ENCODE measurements around the gene PRB2.
"Not testable (repeated sequence)": the region's sequence is repeated elsewhere in the genome, so short reads cannot be mapped to it uniquely, and the experiment has no call there.

PRB2 gene

DNA sequence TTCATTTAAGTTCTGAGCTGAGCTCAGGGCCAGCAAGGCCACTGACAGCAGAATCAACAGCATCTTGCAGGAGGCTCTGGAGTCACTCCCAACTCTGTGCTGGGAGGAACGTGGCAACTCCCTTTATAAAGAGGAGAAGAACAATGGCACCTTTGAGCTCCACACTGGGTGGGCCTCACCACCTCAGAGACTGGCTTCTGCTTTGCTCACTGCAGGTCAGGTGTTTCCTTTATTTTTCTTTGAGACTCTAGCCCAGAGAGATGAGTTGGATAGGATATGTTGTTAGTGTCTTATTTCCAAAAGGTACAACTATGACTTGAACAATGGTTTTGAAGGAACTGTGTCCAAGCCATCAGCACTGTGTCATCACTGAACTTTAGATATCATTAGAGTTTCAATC, at the start of gene PRB2:
PRB2 (minus strand) TSS at position 101 of the 400 bp plus-strand sequence; CDS start at position 63, 38 bp downstream.
- H3K36me3 ChIP-seq (ENCODE audit: control insufficient read depth in 2 of 2, insufficient read depth in 2 of 2, low read length in 2 of 2); H3K4me1 ChIP-seq (ENCODE audit: control insufficient read depth in 2 of 2, insufficient read depth in 2 of 2, low read length in 2 of 2); H3K27me3 ChIP-seq (ENCODE audit: control insufficient read depth in 2 of 2, insufficient read depth in 2 of 2, low read length in 2 of 2); H3K27ac ChIP-seq (ENCODE audit: low read depth in 2 of 2, low read length in 2 of 2); H3K9me3 ChIP-seq (ENCODE audit: control insufficient read depth in 2 of 2, low read length in 2 of 2); H3K4me3 ChIP-seq (ENCODE audit: low read length in 2 of 2); H3K9ac ChIP-seq (ENCODE audit: low read depth in 1 of 2, low read length in 2 of 2): not testable (repeated sequence)

DNA sequence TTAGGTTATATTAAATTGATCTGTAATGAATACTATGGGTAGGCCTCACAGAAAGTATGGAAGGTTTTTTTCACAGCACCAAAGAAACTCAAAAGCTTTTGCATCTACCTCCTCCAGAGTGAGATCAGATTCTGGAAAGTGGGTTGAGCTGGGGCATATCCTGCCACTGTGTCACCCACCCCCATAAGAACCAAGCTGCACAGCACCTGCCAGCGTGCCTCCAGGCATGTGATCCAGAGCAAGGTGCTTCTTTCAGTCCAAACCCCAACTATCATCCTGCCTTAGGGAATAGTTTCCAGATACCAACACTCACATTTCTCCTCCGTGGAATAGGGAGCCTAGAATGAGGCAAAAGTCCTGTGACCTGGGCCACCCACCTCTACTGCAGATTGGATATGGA, 42.6 kb upstream of the PRB2 start:
- Histone ChIP-seq H3K9me3 (ENCODE audit: control insufficient read depth in 2 of 2, low read length in 2 of 2) (no peaks in the 10 kb centered on the region), H3K27me3 (ENCODE audit: control insufficient read depth in 2 of 2, insufficient read depth in 2 of 2, low read length in 2 of 2) (no peaks in the 10 kb centered on the region), H3K4me3 (ENCODE audit: low read length in 2 of 2) (no peak overlapping the region), H3K9ac (ENCODE audit: low read depth in 1 of 2, low read length in 2 of 2) (no peak overlapping the region), H3K4me1 (ENCODE audit: control insufficient read depth in 2 of 2, insufficient read depth in 2 of 2, low read length in 2 of 2) (no peaks in the 10 kb centered on the region), H3K27ac (ENCODE audit: low read depth in 2 of 2, low read length in 2 of 2) (no peak overlapping the region), H3K36me3 (ENCODE audit: control insufficient read depth in 2 of 2, insufficient read depth in 2 of 2, low read length in 2 of 2) (no peaks in the 10 kb centered on the region)

DNA sequence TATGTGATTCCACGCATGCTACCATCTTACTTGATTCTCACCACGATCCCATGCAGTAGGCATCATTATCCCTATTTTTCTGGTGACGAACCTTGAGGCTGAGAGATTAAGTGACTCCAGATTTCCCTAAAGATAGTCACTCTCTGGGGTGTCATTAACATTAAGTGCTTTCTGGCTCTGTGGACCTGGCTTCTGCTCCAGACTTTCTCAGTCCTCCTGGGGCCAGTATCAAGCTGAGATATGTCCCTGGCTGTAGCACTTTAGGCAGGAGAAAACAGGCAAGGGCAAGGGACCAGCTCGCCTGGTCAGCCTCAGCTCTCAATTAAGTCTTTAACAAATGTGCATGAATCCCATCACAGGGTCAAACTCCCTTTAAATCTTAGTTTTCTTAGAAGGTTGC, 38.3 kb upstream of the PRB2 start:
- Histone ChIP-seq H3K27ac (ENCODE audit: low read depth in 2 of 2, low read length in 2 of 2) (no peak overlapping the region), H3K36me3 (ENCODE audit: control insufficient read depth in 2 of 2, insufficient read depth in 2 of 2, low read length in 2 of 2) (no peaks in the 10 kb centered on the region), H3K4me1 (ENCODE audit: control insufficient read depth in 2 of 2, insufficient read depth in 2 of 2, low read length in 2 of 2) (no peaks in the 10 kb centered on the region), H3K9me3 (ENCODE audit: control insufficient read depth in 2 of 2, low read length in 2 of 2) (no peaks in the 10 kb centered on the region), H3K9ac (ENCODE audit: low read depth in 1 of 2, low read length in 2 of 2) (no peak overlapping the region), H3K27me3 (ENCODE audit: control insufficient read depth in 2 of 2, insufficient read depth in 2 of 2, low read length in 2 of 2) (no peaks in the 10 kb centered on the region), H3K4me3 (ENCODE audit: low read length in 2 of 2) (no peak overlapping the region)

DNA sequence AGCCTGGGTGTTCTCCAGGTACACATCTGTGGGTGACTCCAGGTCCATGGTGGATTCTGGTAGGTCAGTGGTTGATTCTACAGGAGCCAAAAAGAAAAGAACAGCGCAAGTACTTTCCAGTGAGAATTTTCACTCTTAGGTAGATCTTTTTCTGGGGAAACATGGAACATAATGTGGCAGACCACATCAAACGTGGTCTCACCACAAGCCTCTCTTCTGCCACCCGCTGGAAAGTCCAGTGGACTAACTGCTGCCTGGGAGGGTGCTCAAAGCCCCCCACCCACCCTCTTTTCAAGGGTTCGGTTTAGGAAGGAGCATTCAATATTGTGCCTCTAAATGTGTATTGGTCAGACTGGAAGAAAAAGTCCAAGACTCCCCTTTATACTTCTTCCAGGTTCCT, 36.1 kb upstream of the PRB2 start:
- Histone ChIP-seq H3K9ac (ENCODE audit: low read depth in 1 of 2, low read length in 2 of 2) (no peak overlapping the region), H3K27ac (ENCODE audit: low read depth in 2 of 2, low read length in 2 of 2) (no peak overlapping the region)

DNA sequence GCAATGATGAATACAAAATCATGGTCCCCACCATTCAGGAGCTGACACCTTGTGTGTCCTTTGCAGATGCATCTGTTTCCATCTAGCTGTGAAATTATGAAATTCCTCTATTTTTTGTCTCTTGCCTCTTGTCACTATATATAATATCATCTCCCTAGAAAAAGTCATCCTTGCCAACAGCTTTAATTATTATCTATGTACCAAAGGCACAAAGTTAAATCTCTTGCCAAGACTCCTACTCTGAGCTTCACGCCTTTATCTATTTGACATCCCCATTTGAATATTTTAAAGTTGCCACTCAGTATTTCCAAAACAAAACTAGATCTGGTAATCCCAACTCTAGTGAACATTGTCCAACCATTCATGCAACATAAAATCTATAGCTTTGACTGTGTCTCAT, 32.0 kb upstream of the PRB2 start:
- Histone ChIP-seq H3K27ac (ENCODE audit: low read depth in 2 of 2, low read length in 2 of 2) (no peak overlapping the region), H3K9ac (ENCODE audit: low read depth in 1 of 2, low read length in 2 of 2) (no peak overlapping the region), H3K9me3 (ENCODE audit: control insufficient read depth in 2 of 2, low read length in 2 of 2) (no peaks in the 10 kb centered on the region), H3K36me3 (ENCODE audit: control insufficient read depth in 2 of 2, insufficient read depth in 2 of 2, low read length in 2 of 2) (no peaks in the 10 kb centered on the region), H3K4me3 (ENCODE audit: low read length in 2 of 2) (no peak overlapping the region), H3K27me3 (ENCODE audit: control insufficient read depth in 2 of 2, insufficient read depth in 2 of 2, low read length in 2 of 2) (no peaks in the 10 kb centered on the region), H3K4me1 (ENCODE audit: control insufficient read depth in 2 of 2, insufficient read depth in 2 of 2, low read length in 2 of 2) (no peaks in the 10 kb centered on the region)

More for the DNA sequence above, 36.1 kb upstream of the PRB2 start:
- Histone ChIP-seq H3K4me1 (ENCODE audit: control insufficient read depth in 2 of 2, insufficient read depth in 2 of 2, low read length in 2 of 2) (no peaks in the 10 kb centered on the region), H3K4me3 (ENCODE audit: low read length in 2 of 2) (no peak overlapping the region), H3K27me3 (ENCODE audit: control insufficient read depth in 2 of 2, insufficient read depth in 2 of 2, low read length in 2 of 2) (no peaks in the 10 kb centered on the region), H3K9me3 (ENCODE audit: control insufficient read depth in 2 of 2, low read length in 2 of 2) (no peaks in the 10 kb centered on the region), H3K36me3 (ENCODE audit: control insufficient read depth in 2 of 2, insufficient read depth in 2 of 2, low read length in 2 of 2) (no peaks in the 10 kb centered on the region)

DNA sequence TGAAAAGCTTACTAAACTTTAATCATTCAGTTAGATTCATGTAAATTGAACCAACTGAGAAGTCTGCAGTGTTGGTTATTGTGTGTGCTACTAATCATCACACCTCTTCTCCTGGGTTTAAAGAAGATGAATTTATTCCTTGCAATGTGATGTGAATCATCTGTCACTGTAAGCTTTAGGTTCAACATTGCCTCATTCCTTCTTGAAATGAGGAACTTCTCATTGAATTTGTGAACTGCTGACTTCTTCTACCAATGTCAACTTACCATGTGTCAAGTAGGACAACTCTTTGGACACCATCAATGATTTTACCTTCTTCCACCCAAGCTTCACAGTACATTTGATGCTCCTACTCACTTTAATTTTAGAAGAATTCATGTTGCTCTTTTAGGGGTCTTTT, 17.4 kb upstream of the PRB2 start:
- Histone ChIP-seq H3K36me3 (ENCODE audit: control insufficient read depth in 2 of 2, insufficient read depth in 2 of 2, low read length in 2 of 2) (no peaks in the 10 kb centered on the region), H3K9ac (ENCODE audit: low read depth in 1 of 2, low read length in 2 of 2) (no peak overlapping the region), H3K27ac (ENCODE audit: low read depth in 2 of 2, low read length in 2 of 2) (no peak overlapping the region), H3K9me3 (ENCODE audit: control insufficient read depth in 2 of 2, low read length in 2 of 2) (no peaks in the 10 kb centered on the region), H3K27me3 (ENCODE audit: control insufficient read depth in 2 of 2, insufficient read depth in 2 of 2, low read length in 2 of 2) (no peaks in the 10 kb centered on the region), H3K4me3 (ENCODE audit: low read length in 2 of 2) (no peak overlapping the region), H3K4me1 (ENCODE audit: control insufficient read depth in 2 of 2, insufficient read depth in 2 of 2, low read length in 2 of 2) (no peaks in the 10 kb centered on the region)

DNA sequence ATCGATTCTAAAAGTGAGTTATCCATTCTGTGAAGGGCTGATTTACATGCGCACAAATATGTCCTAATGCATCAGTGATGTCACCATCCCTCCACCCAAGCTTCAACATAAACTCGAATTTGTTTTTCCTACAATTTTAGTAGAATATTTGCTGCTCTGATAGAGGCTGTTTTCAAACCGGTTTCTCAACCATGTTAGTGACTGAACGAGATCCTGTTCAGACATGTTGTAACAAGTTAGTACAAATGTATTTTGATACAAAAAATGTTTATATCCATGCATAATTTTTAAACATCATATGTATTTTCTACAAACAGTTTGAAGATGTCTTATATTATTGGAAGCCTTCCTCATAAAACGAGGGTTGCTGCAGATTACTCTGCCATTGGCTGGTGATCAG, 12.7 kb upstream of the PRB2 start:
- no peak overlapping the region for H3K9ac ChIP-seq (ENCODE audit: low read depth in 1 of 2, low read length in 2 of 2)
- no peak overlapping the region for H3K27ac ChIP-seq (ENCODE audit: low read depth in 2 of 2, low read length in 2 of 2)
- H3K27me3 ChIP-seq (ENCODE audit: control insufficient read depth in 2 of 2, insufficient read depth in 2 of 2, low read length in 2 of 2): no peaks in the 10 kb centered on the region
- H3K36me3 ChIP-seq (ENCODE audit: control insufficient read depth in 2 of 2, insufficient read depth in 2 of 2, low read length in 2 of 2): no peaks in the 10 kb centered on the region
- H3K4me3 ChIP-seq (ENCODE audit: low read length in 2 of 2): no peak overlapping the region
- H3K9me3 ChIP-seq (ENCODE audit: control insufficient read depth in 2 of 2, low read length in 2 of 2): no peaks in the 10 kb centered on the region
- no peaks in the 10 kb centered on the region for H3K4me1 ChIP-seq (ENCODE audit: control insufficient read depth in 2 of 2, insufficient read depth in 2 of 2, low read length in 2 of 2)

DNA sequence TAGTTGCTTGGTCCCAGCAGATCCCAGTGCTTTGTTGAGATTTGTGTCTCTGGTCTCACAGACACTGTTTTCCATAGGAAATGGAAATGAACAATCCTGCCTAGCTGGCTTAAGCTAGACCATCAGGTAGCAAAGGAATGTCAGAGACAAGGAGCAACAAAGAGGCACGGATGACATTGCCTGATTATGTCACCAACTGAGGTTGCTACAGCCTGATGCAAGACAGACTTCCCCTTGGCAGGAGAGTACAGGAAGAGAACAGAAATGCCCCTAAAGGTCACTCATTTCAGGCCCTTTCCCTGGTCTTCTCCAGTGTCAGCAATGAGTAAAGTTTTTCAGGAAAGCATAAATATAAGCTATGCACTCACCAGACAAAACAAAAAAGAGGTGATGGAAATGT, 2.0 kb upstream of the PRB2 start:
- Histone ChIP-seq H3K9ac (ENCODE audit: low read depth in 1 of 2, low read length in 2 of 2) (no peak overlapping the region), H3K4me3 (ENCODE audit: low read length in 2 of 2) (no peak overlapping the region), H3K27ac (ENCODE audit: low read depth in 2 of 2, low read length in 2 of 2) (no peak overlapping the region), H3K27me3 (ENCODE audit: control insufficient read depth in 2 of 2, insufficient read depth in 2 of 2, low read length in 2 of 2) (no peaks in the 10 kb centered on the region), H3K36me3 (ENCODE audit: control insufficient read depth in 2 of 2, insufficient read depth in 2 of 2, low read length in 2 of 2) (no peaks in the 10 kb centered on the region), H3K4me1 (ENCODE audit: control insufficient read depth in 2 of 2, insufficient read depth in 2 of 2, low read length in 2 of 2) (no peaks in the 10 kb centered on the region), H3K9me3 (ENCODE audit: control insufficient read depth in 2 of 2, low read length in 2 of 2) (no peaks in the 10 kb centered on the region)

DNA sequence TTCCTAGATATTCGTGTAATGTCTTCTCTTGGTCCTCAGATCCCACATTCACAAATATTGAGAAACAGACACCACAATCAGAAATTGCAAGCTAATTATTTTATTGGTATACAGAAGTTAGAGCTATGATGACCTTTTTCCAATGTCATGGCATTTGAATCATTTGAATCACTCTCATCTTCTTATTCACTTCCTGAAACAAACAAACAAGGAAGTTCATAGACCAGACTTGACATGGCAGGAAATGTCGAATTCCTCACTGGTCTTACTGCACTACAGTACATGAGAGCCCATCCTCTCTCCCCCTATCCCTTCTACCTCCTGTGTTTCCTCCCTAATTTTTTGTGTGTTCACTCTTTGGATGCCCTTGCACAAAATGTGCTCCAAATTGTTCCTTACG, 3.9 kb downstream of the PRB2 start:
- H3K27me3 ChIP-seq (ENCODE audit: control insufficient read depth in 2 of 2, insufficient read depth in 2 of 2, low read length in 2 of 2); H3K4me3 ChIP-seq (ENCODE audit: low read length in 2 of 2); H3K4me1 ChIP-seq (ENCODE audit: control insufficient read depth in 2 of 2, insufficient read depth in 2 of 2, low read length in 2 of 2); H3K27ac ChIP-seq (ENCODE audit: low read depth in 2 of 2, low read length in 2 of 2); H3K36me3 ChIP-seq (ENCODE audit: control insufficient read depth in 2 of 2, insufficient read depth in 2 of 2, low read length in 2 of 2); H3K9ac ChIP-seq (ENCODE audit: low read depth in 1 of 2, low read length in 2 of 2); H3K9me3 ChIP-seq (ENCODE audit: control insufficient read depth in 2 of 2, low read length in 2 of 2): not testable (repeated sequence)

DNA sequence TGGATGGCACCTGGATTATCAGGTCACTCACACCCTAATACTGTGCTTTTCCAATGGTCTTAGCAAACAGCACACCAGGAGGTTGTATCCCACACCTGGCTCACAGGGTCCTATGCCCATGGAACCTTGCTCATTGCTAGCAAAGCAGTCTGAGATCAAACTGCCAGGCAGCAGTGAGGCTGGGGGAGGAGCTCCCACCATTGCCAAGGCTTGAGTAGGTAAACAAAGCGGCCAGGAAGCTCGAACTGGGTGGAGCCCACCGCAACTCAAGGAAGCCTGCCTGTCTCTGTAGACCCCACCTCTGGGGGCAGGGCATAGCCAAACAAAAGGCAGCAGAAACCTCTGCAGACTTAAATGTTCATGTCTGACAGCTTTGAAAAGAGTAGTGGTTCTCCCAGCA, 17.9 kb downstream of the PRB2 start:
- H3K27ac ChIP-seq (ENCODE audit: low read depth in 2 of 2, low read length in 2 of 2); H3K36me3 ChIP-seq (ENCODE audit: control insufficient read depth in 2 of 2, insufficient read depth in 2 of 2, low read length in 2 of 2); H3K9ac ChIP-seq (ENCODE audit: low read depth in 1 of 2, low read length in 2 of 2); H3K9me3 ChIP-seq (ENCODE audit: control insufficient read depth in 2 of 2, low read length in 2 of 2); H3K27me3 ChIP-seq (ENCODE audit: control insufficient read depth in 2 of 2, insufficient read depth in 2 of 2, low read length in 2 of 2); H3K4me3 ChIP-seq (ENCODE audit: low read length in 2 of 2); H3K4me1 ChIP-seq (ENCODE audit: control insufficient read depth in 2 of 2, insufficient read depth in 2 of 2, low read length in 2 of 2): not testable (repeated sequence)

DNA sequence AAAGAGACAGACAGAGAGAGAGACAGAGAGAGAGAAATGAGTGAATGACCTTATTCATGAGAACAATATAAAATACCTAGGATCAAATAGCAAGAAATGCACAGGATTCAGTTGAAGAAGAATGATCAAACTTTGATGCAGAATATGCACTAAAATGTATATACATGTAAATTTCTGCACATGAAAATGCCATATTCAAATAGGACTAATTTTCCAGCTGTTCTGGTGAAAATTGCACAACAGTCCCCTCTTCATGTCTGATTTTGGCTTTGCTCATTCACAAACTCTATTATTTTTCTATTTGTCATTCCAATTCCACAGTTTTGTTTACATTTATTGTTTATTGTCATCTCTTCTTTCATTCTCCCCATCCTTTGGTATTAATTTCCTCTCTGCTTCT, 34.2 kb downstream of the PRB2 start:
- Histone ChIP-seq H3K9me3 (ENCODE audit: control insufficient read depth in 2 of 2, low read length in 2 of 2) (no peaks in the 10 kb centered on the region), H3K4me1 (ENCODE audit: control insufficient read depth in 2 of 2, insufficient read depth in 2 of 2, low read length in 2 of 2) (no peaks in the 10 kb centered on the region), H3K9ac (ENCODE audit: low read depth in 1 of 2, low read length in 2 of 2) (no peak overlapping the region), H3K36me3 (ENCODE audit: control insufficient read depth in 2 of 2, insufficient read depth in 2 of 2, low read length in 2 of 2) (no peaks in the 10 kb centered on the region), H3K4me3 (ENCODE audit: low read length in 2 of 2) (no peak overlapping the region), H3K27ac (ENCODE audit: low read depth in 2 of 2, low read length in 2 of 2) (no peak overlapping the region), H3K27me3 (ENCODE audit: control insufficient read depth in 2 of 2, insufficient read depth in 2 of 2, low read length in 2 of 2) (no peaks in the 10 kb centered on the region)
